IMR-90 (cell line): ENCODE results near the gene SH3RF3. TPM values are rescaled to one million over a fixed set of nuclear protein-coding genes. Genes with fewer than 3 reads are reported as not detected.

ENCODE experiments used
- ATAC-seq: fragments of 200-7000 bp; cut with Tn5 transposase; 2 replicates; pipeline ENCODE4 v1.9.1; 2020; ENCODE audit warnings: low read depth, mild to moderate bottlenecking, moderate library complexity
- BruUV-seq: library from RNA; stranded (reverse); fragments of 400-500 nt; replicated peaks from 2 replicates; lab custom pipeline; 2021; lab: Mats Ljungman, UMichigan
- CTCF ChIA-PET: fragments of 300-600 bp; formaldehyde crosslinking; extraction: SDS; loops from one replicate; lab custom pipeline; 2021; ENCODE audit warnings: antibody characterized with exemption; lab: Yijun Ruan, JAX
- POLR2A ChIA-PET: fragments of 300-600 bp; sonication (Branson Sonifier 250); formaldehyde crosslinking; loops from one replicate; lab custom pipeline; 2022; ENCODE audit warnings: antibody characterized with exemption; ENCODE audit not compliant: unreplicated experiment; lab: Charles Lee
- DNase-seq: peaks from one replicate; pipeline ENCODE4 v3.0.0; 2013
- H2AFZ ChIP-seq: replicated peaks from 2 replicates; pipeline ENCODE3; 2013; ENCODE audit warnings: low read length, mild to moderate bottlenecking; ENCODE audit not compliant: poor library complexity
- H2AK5ac ChIP-seq: 2 replicates; pipeline ENCODE4 v1.6.1; 2013; ENCODE audit warnings: low read depth, low read length, inconsistent platforms
- H2AK9ac ChIP-seq: replicated peaks from 2 replicates; pipeline ENCODE3; 2013; ENCODE audit warnings: mild to moderate bottlenecking, low read depth, low read length, moderate library complexity; ENCODE audit not compliant: poor library complexity
- H2BK120ac ChIP-seq: 2 replicates; pipeline ENCODE4 v1.6.1; 2013; ENCODE audit warnings: low read depth, low read length, inconsistent platforms
- H2BK15ac ChIP-seq: 3 replicates; pipeline ENCODE4 v1.6.1; 2013; ENCODE audit warnings: low read depth, low read length, inconsistent platforms
- H2BK20ac ChIP-seq: 2 replicates; pipeline ENCODE4 v1.6.1; 2013; ENCODE audit warnings: low read depth, mild to moderate bottlenecking, inconsistent platforms, low read length, moderate library complexity
- H2BK5ac ChIP-seq: 2 replicates; pipeline ENCODE4 v1.6.1; 2013; ENCODE audit warnings: mild to moderate bottlenecking, low read depth, low read length, inconsistent platforms; ENCODE audit not compliant: poor library complexity, severe bottlenecking
- H3K14ac ChIP-seq: replicated peaks from 2 replicates; pipeline ENCODE4 v1.6.1; 2013; ENCODE audit warnings: low read depth, low read length, inconsistent platforms
- H3K18ac ChIP-seq: 2 replicates; pipeline ENCODE4 v1.6.1; 2013; ENCODE audit warnings: low read depth, low read length, control low read depth
- H3K23ac ChIP-seq: 2 replicates; pipeline ENCODE4 v1.6.1; 2013; ENCODE audit warnings: low read depth, low read length, inconsistent platforms
- H3K27ac ChIP-seq: 2 replicates; pipeline ENCODE4 v1.5.1; 2013; ENCODE audit warnings: mild to moderate bottlenecking, control low read depth, low read length; ENCODE audit not compliant: insufficient read depth
- H3K27me3 ChIP-seq: 2 replicates; pipeline ENCODE4 v1.6.1; 2013; ENCODE audit warnings: low read length; ENCODE audit not compliant: control insufficient read depth, insufficient read depth
- H3K36me3 ChIP-seq: 2 replicates; pipeline ENCODE4 v1.6.1; 2013; ENCODE audit warnings: low read length, mixed read lengths; ENCODE audit not compliant: control insufficient read depth, insufficient read depth
- H3K4ac ChIP-seq: 2 replicates; pipeline ENCODE4 v1.6.1; 2013; ENCODE audit warnings: low read depth, low read length, inconsistent platforms
- H3K4me1 ChIP-seq: 2 replicates; pipeline ENCODE4 v1.6.1; 2013; ENCODE audit warnings: low read length, mixed read lengths; ENCODE audit not compliant: control insufficient read depth, insufficient read depth
- H3K4me2 ChIP-seq: 2 replicates; pipeline ENCODE4 v1.6.1; 2013; ENCODE audit warnings: low read depth, mild to moderate bottlenecking, control low read depth, low read length, moderate library complexity
- H3K4me3 ChIP-seq: 2 replicates; pipeline ENCODE4 v1.5.1; 2013; ENCODE audit warnings: low read depth, mild to moderate bottlenecking, control low read depth, low read length, moderate library complexity; ENCODE audit not compliant: insufficient read depth
- H3K56ac ChIP-seq: 2 replicates; pipeline ENCODE4 v1.6.1; 2013; ENCODE audit warnings: low read length, inconsistent platforms; ENCODE audit not compliant: insufficient read depth; ENCODE audit errors: extremely low read depth
- H3K79me1 ChIP-seq, 2 experiments: 2 replicates each; pipeline ENCODE4 v1.6.1; 2013; ENCODE audit warnings: low read length in 2 of 2, inconsistent platforms in 1 of 2, low read depth in 1 of 2
- H3K9ac ChIP-seq: 2 replicates; pipeline ENCODE4 v1.6.1; 2013; ENCODE audit warnings: low read depth, low read length, control low read depth
- H3K9me1 ChIP-seq: 2 replicates; pipeline ENCODE4 v1.6.1; 2013; ENCODE audit warnings: low read length, inconsistent platforms; ENCODE audit not compliant: insufficient read depth
- H3K9me3 ChIP-seq: 2 replicates; pipeline ENCODE4 v1.6.1; 2013; ENCODE audit warnings: low read length; ENCODE audit not compliant: control insufficient read depth, insufficient read depth
- H4K20me1 ChIP-seq: 2 replicates; pipeline ENCODE4 v1.6.1; 2013; ENCODE audit warnings: low read length, inconsistent platforms; ENCODE audit not compliant: insufficient read depth
- H4K5ac ChIP-seq: 2 replicates; pipeline ENCODE4 v1.6.1; 2013; ENCODE audit warnings: mild to moderate bottlenecking, low read depth, low read length, control low read depth
- H4K8ac ChIP-seq, 2 experiments: 2 replicates each; pipeline ENCODE4 v1.6.1; 2013; ENCODE audit warnings: low read depth in 2 of 2, low read length in 2 of 2, control low read depth in 1 of 2, inconsistent platforms in 1 of 2
- H4K91ac ChIP-seq: 2 replicates; pipeline ENCODE4 v1.6.1; 2013; ENCODE audit warnings: low read depth, low read length, inconsistent platforms; ENCODE audit not compliant: insufficient read depth
- BHLHE40 ChIP-seq: fragments of 150-350 bp; IDR thresholded peaks from 2 replicates; pipeline ENCODE4 v1.6.1; 2016; ENCODE audit warnings: mild to moderate bottlenecking, low read depth, low read length
- CEBPB ChIP-seq: IDR thresholded peaks from 2 replicates; pipeline ENCODE4 v1.6.1; 2012; ENCODE audit warnings: low read depth, low read length, improper control_type of control experiment
- CHD1 ChIP-seq: IDR thresholded peaks from 2 replicates; pipeline ENCODE4 v1.6.1; 2012; ENCODE audit warnings: low read depth, low read length, improper control_type of control experiment
- CTCF ChIP-seq: conservative IDR thresholded peaks from 2 replicates; pipeline ENCODE4 v1.5.1; 2012; ENCODE audit warnings: mild to moderate bottlenecking, low read depth, low read length, improper control_type of control experiment
- FOS ChIP-seq: fragments of 150-350 bp; IDR thresholded peaks from 2 replicates; pipeline ENCODE4 v1.6.1; 2016; ENCODE audit warnings: low read depth, low read length
- MAFK ChIP-seq: IDR thresholded peaks from 2 replicates; pipeline ENCODE4 v1.6.1; 2012; ENCODE audit warnings: low read depth, low read length, improper control_type of control experiment
- MAZ ChIP-seq: IDR thresholded peaks from 2 replicates; pipeline ENCODE4 v1.6.1; 2012; ENCODE audit warnings: low read depth, mild to moderate bottlenecking, low read length, improper control_type of control experiment, moderate library complexity, borderline replicate concordance
- MXI1 ChIP-seq: IDR thresholded peaks from 2 replicates; pipeline ENCODE4 v1.6.1; 2012; ENCODE audit warnings: low read depth, mild to moderate bottlenecking, low read length, moderate library complexity, borderline replicate concordance
- NFE2L2 ChIP-seq: fragments of 150-350 bp; IDR thresholded peaks from 2 replicates; pipeline ENCODE4 v1.6.1; 2016; ENCODE audit warnings: low read depth, mild to moderate bottlenecking, low read length
- POLR2A ChIP-seq: IDR thresholded peaks from 2 replicates; pipeline ENCODE4 v1.6.1; 2012; ENCODE audit warnings: mild to moderate bottlenecking, low read depth, low read length
- RAD21 ChIP-seq: IDR thresholded peaks from 2 replicates; pipeline ENCODE4 v1.6.1; 2012; ENCODE audit warnings: low read length, improper control_type of control experiment
- RCOR1 ChIP-seq: IDR thresholded peaks from 2 replicates; pipeline ENCODE4 v1.6.1; 2012; ENCODE audit warnings: mild to moderate bottlenecking, low read length, improper control_type of control experiment; ENCODE audit not compliant: insufficient replicate concordance
- RFX5 ChIP-seq: IDR thresholded peaks from 2 replicates; pipeline ENCODE4 v1.8.0; 2012; ENCODE audit warnings: low read depth, mild to moderate bottlenecking, low read length, moderate library complexity
- SMC3 ChIP-seq: fragments of 150-350 bp; IDR thresholded peaks from 2 replicates; pipeline ENCODE4 v1.6.1; 2016; ENCODE audit warnings: low read depth, mild to moderate bottlenecking, antibody characterized with exemption, low read length, moderate library complexity
- USF2 ChIP-seq: fragments of 150-350 bp; IDR thresholded peaks from 2 replicates; pipeline ENCODE4 v1.6.1; 2017; ENCODE audit warnings: mild to moderate bottlenecking, antibody characterized with exemption, low read length, low read depth
- WGBS, 2 experiments: methylation state at CpG; one replicate each; pipeline versions ENCODE4 v1.1.5 to v1.1.7; 2013; ENCODE audit warnings: missing lambda C conversion rate in 2 of 2; ENCODE audit not compliant: insufficient read length in 1 of 2; ENCODE audit errors: extremely low coverage in 2 of 2; 5-methylcytosine and 5-hydroxymethylcytosine counted together
- dilution Hi-C: fragments of 300-500 bp; cut with HindIII; formaldehyde crosslinking; loops from one replicate; pipeline ENCODE4 v1.14.3; 2018; ENCODE audit warnings: low sequenced_read_pairs; ENCODE audit not compliant: unreplicated experiment
- in situ Hi-C: fragments of 300-500 bp; cut with MboI; formaldehyde crosslinking; loops from 3 replicates; pipeline ENCODE4 v1.14.3; 2019; ENCODE audit warnings: low sequenced_read_pairs, inconsistent platforms, mixed read lengths
- intact Hi-C: fragments of 100-400 bp; cut with micrococcal nuclease; formaldehyde crosslinking; loops from 2 replicates; pipeline ENCODE4 v1.10.0; 2022
- polyA plus RNA-seq, 3 experiments: library from polyadenylated mRNA; depleted of rRNA; stranded (reverse); fragments of >200 nt; gene quantifications; 2 replicates each; pipeline ENCODE4 v1.2.3, GENCODE V29; 2012; ENCODE audit warnings: low replicate concordance in 1 of 3
- total RNA-seq: library from RNA; depleted of rRNA; stranded (reverse); fragments of >200 nt; gene quantifications from 2 replicates; pipeline ENCODE4 v1.2.3, GENCODE V29; 2012

SH3RF3 gene
- total and polyA plus RNA-seq, 2 of the 4 experiments (the other 2 are of a cell fraction): 3.4 to 5.3 TPM

- Histone ChIP-seq H4K5ac (no peak overlapping the region), H2AK9ac (no peak overlapping the region), H2BK20ac (no peak overlapping the region), H3K36me3 (no peaks in the 10 kb centered on the region), H3K18ac (no peak overlapping the region), H3K56ac (no peak overlapping the region), H3K9me3 (0 out of 2 replicates have a peak, but pooled peaks cover 2% of the 10 kb centered on the region), H3K79me1 (no peaks in the 10 kb centered on the region), H3K4me3 (no peak overlapping the region), H3K23ac (no peak overlapping the region), H2BK120ac (no peak overlapping the region), H3K27ac (no peak overlapping the region), H3K27me3 (peaks cover 45% of the 10 kb centered on the region), H2BK15ac (no peak overlapping the region), H4K91ac (no peak overlapping the region), H3K4ac (no peak overlapping the region), H3K4me2 (no peak overlapping the region), H2AFZ (no peak overlapping the region), H3K9ac (no peak overlapping the region), H3K9me1 (no peaks in the 10 kb centered on the region), H2AK5ac (no peak overlapping the region), H3K4me1 (no peaks in the 10 kb centered on the region), H4K20me1 (no peaks in the 10 kb centered on the region; the same call in 1 of the 2 replicates), H3K14ac (no peak overlapping the region), H4K8ac (no peak overlapping the region), H2BK5ac (no peak overlapping the region)
- CTCF ChIA-PET: no interaction called here
- in situ Hi-C loops (no loop called here), intact Hi-C loops (no loop called here), dilution Hi-C loops (no loop called here)
- DNase-seq: no peak
- 80% methylated on average over 1 of the region's 4 CpGs; no CpG with 5 or more reads in 1 of the 2 experiments for WGBS, 2 experiments
- BruUV-seq: no TSS peak
- POLR2A ChIA-PET: no interaction called here
- no peak for TF ChIP-seq CHD1
- no peak for TF ChIP-seq RFX5
- TF ChIP-seq BHLHE40: no peak
- TF ChIP-seq RAD21: no peak
- no peak for TF ChIP-seq USF2
- TF ChIP-seq CEBPB: no peak
- no peak for TF ChIP-seq FOS
- TF ChIP-seq NFE2L2: no peak
- TF ChIP-seq CTCF: no peak
- no peak for TF ChIP-seq RCOR1
- no peak for TF ChIP-seq MXI1
- no peak for TF ChIP-seq MAZ
- TF ChIP-seq POLR2A: no peak
- no peak for TF ChIP-seq MAFK
- no peak for TF ChIP-seq SMC3
- no peak for ATAC-seq
Observed at GRCh38 chr2:109083771-109084170, 45.2 kb upstream of the SH3RF3 start.
